Keratinocyte (primary cell): Measurements from ENCODE around the gene NTNG2.

Experiments used
- CTCF ChIP-seq, 3 experiments: IDR thresholded peaks in 1 of 3; conservative IDR thresholded peaks in 1 of 3; optimal IDR thresholded peaks in 1 of 3; 2 replicates in 2 of 3; 3 replicates in 1 of 3; pipeline versions ENCODE3 to v1.5.1; 2011; ENCODE audit warnings: low read length in 3 of 3, mild to moderate bottlenecking in 3 of 3, moderate library complexity in 2 of 3, control low read depth in 1 of 3, inconsistent platforms in 1 of 3; ENCODE audit not compliant: insufficient read depth in 2 of 3; ENCODE audit errors: extremely low read depth in 1 of 3
- EZH2 ChIP-seq: IDR thresholded peaks from one replicate; pipeline ENCODE4 v1.6.1; 2012; ENCODE audit warnings: inconsistent platforms, mild to moderate bottlenecking, low read length, moderate library complexity

- TF ChIP-seq CTCF (optimal IDR thresholded peaks at IDR 0.05 in 1 of 3, IDR thresholded peaks at IDR 0.05 in 1 of 3, conservative IDR thresholded peaks at IDR 0.05 in 1 of 3; ENCODE audit: extremely low read depth in 1 of 3, insufficient read depth in 2 of 3, low read length in 3 of 3), result no peak
- TF ChIP-seq EZH2, result no peak
Observed at GRCh38 chr9:132234535-132234934, 72.7 kb downstream of the NTNG2 start.
